NCI-H748 (cell line): ENCODE data around the gene SDK1.
A peak's percentile ranks its signal among the peaks of the same experiment; 100 is the strongest.

Source experiments
- DNase-seq: peaks from one replicate; lab custom pipeline; 2025; ENCODE audit not compliant: unreplicated experiment; lab: John Stamatoyannopoulos, UW

The SDK1 gene

GRCh38 chr7:4025694-4026615 is 724.9 kb downstream of the SDK1 start:
- DNase-seq = no peak

GRCh38 chr7:4026941-4027486 is 726.0 kb downstream of the SDK1 start:
- no peak for DNase-seq

- DNase-seq = no peak
Measured at GRCh38 chr7:4028221-4028620, 727.2 kb downstream of the SDK1 start.

GRCh38 chr7:4029941-4030340 is 728.9 kb downstream of the SDK1 start:
- no peak for DNase-seq

- DNase-seq = no peak
Measured at GRCh38 chr7:4030346-4030950, 729.4 kb downstream of the SDK1 start.

- no peak for DNase-seq
Measured at GRCh38 chr7:4033996-4034395, 732.9 kb downstream of the SDK1 start.

- DNase-seq = no peak
Measured at GRCh38 chr7:4037308-4037707, 736.3 kb downstream of the SDK1 start.

GRCh38 chr7:4037877-4038276 is 736.8 kb downstream of the SDK1 start:
- DNase-seq = no peak

- peak; percentile 19 for DNase-seq
Measured at GRCh38 chr7:4040109-4040928, 739.3 kb downstream of the SDK1 start.

GRCh38 chr7:4042402-4043045 is 741.5 kb downstream of the SDK1 start:
- peak; percentile 35 for DNase-seq

GRCh38 chr7:4043988-4044387 is 742.9 kb downstream of the SDK1 start:
- no peak for DNase-seq

- no peak for DNase-seq
Measured at GRCh38 chr7:4045450-4045849, 744.4 kb downstream of the SDK1 start.

- no peak for DNase-seq
Measured at GRCh38 chr7:4045975-4046374, 744.9 kb downstream of the SDK1 start.

- no peak for DNase-seq
Measured at GRCh38 chr7:4048336-4048735, 747.3 kb downstream of the SDK1 start.

- no peak for DNase-seq
Measured at GRCh38 chr7:4049202-4049601, 748.1 kb downstream of the SDK1 start.

- DNase-seq = peak; percentile 4
Measured at GRCh38 chr7:4050126-4050660, 749.1 kb downstream of the SDK1 start.

- no peak for DNase-seq
Measured at GRCh38 chr7:4051696-4052095, 750.6 kb downstream of the SDK1 start.

- DNase-seq = no peak
Measured at GRCh38 chr7:4052130-4052529, 751.1 kb downstream of the SDK1 start.

- no peak for DNase-seq
Measured at GRCh38 chr7:4054158-4054557, 753.1 kb downstream of the SDK1 start.

- no peak for DNase-seq
Measured at GRCh38 chr7:4056552-4057288, 755.7 kb downstream of the SDK1 start.
